Fibroblast of the aortic adventitia (primary cell): ENCODE results near the gene CEP112. TPM values are rescaled to one million over a fixed set of nuclear protein-coding genes. Genes with fewer than 3 reads are reported as not detected.

Source experiments
- DNase-seq: peaks from one replicate; pipeline ENCODE4 v3.0.0-alpha.2; 2010; ENCODE audit warnings: low read depth
- H3K4me3 ChIP-seq: 2 replicates; pipeline ENCODE4 v1.5.1; 2011; ENCODE audit warnings: low read depth, mild to moderate bottlenecking, control low read depth, low read length, moderate library complexity
- CTCF ChIP-seq: IDR thresholded peaks from 2 replicates; pipeline ENCODE4 v1.5.1; 2011; ENCODE audit warnings: mild to moderate bottlenecking, low read length, control low read depth, inconsistent platforms; ENCODE audit not compliant: insufficient read depth
- total RNA-seq: library from RNA; depleted of rRNA; stranded (reverse); fragments of >200 nt; gene quantifications from 2 replicates; pipeline ENCODE4 v1.2.3, GENCODE V29; 2012; ENCODE audit warnings: low replicate concordance

The CEP112 gene
- total RNA-seq, 1 donor = 7.2 TPM

GRCh38 chr17:65660078-65660477 is 531.9 kb downstream of the CEP112 start:
- TF ChIP-seq CTCF = no peak
- DNase-seq = no peak
- H3K4me3 ChIP-seq = no peak overlapping the region

- DNase-seq = no peak
- TF ChIP-seq CTCF = no peak
Observed at GRCh38 chr17:65659512-65659911, 532.4 kb downstream of the CEP112 start.

GRCh38 chr17:65657251-65657828 is 534.6 kb downstream of the CEP112 start:
- H3K4me3 ChIP-seq = no peak overlapping the region
- no peak for TF ChIP-seq CTCF
- no peak for DNase-seq

More at GRCh38 chr17:65659512-65659911, 532.4 kb downstream of the CEP112 start:
- H3K4me3 ChIP-seq = no peak overlapping the region

GRCh38 chr17:65656390-65657250 is 535.3 kb downstream of the CEP112 start:
- no peak for TF ChIP-seq CTCF
- peak; percentile 31 for DNase-seq

GRCh38 chr17:65655706-65656105 is 536.2 kb downstream of the CEP112 start:
- H3K4me3 ChIP-seq = no peak overlapping the region
- TF ChIP-seq CTCF = no peak
- no peak for DNase-seq

More at GRCh38 chr17:65656390-65657250, 535.3 kb downstream of the CEP112 start:
- no peak overlapping the region for H3K4me3 ChIP-seq

- no peak overlapping the region for H3K4me3 ChIP-seq
- TF ChIP-seq CTCF = no peak
- DNase-seq = no peak
Observed at GRCh38 chr17:65644545-65644944, 547.4 kb downstream of the CEP112 start.
